Fibroblast of lung (primary cell): ENCODE results near the gene VTI1A.

Experiments
- EZH2 ChIP-seq: IDR thresholded peaks from 2 replicates; pipeline ENCODE4 v1.5.1; 2012; ENCODE audit warnings: low read length, control low read depth, mild to moderate bottlenecking; ENCODE audit errors: missing control alignments
- TF ChIP-seq, protein P1 (sequence below), 2 donors: IDR thresholded peaks in 1 of 2; conservative IDR thresholded peaks in 1 of 2; 1 replicate in 1 of 2; 2 replicates in 1 of 2; pipeline ENCODE4 v1.5.1; 2011 to 2012; ENCODE audit warnings: low read length in 2 of 2, control low read depth in 1 of 2, inconsistent platforms in 1 of 2, low read depth in 1 of 2, mild to moderate bottlenecking in 1 of 2

DNA sequence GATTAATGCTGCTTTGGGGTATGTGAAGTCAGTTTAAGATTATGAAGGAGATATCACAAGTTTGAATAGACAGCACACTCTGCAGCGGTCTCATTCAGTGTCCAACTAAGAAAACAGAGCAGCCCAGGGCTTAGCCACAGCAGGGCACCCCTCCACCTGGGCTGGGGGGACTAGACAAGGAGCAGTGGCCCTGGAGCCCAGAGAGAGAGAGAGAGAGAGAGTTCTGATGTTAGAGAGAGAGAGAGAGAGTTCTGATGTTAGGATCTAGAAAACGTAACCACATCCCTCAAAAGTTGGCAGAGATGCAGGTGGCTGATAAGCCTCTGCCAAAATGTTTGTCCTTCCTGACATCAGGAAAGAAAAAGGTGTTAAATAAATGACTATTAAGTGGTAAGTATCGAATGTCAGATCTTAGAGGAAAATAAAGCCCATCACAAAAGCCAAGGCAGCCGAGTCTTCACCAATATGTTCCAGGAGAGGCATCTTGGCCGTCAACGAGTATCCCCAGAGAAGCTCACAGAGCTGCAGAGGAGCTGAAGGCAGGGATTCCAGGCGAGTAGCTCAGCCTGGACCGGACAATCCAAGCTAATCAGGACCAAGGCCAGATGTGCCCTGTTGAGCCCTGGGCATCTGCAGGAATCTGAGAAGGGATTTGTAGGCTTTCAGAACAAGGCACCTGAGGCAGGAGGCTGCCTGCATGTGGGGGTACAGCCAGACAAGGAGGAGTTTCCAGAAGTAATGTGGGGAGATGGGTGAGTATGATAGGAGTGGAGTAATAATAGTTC is 352.9 kb downstream of the VTI1A start:
- TF ChIP-seq, protein P1, sequence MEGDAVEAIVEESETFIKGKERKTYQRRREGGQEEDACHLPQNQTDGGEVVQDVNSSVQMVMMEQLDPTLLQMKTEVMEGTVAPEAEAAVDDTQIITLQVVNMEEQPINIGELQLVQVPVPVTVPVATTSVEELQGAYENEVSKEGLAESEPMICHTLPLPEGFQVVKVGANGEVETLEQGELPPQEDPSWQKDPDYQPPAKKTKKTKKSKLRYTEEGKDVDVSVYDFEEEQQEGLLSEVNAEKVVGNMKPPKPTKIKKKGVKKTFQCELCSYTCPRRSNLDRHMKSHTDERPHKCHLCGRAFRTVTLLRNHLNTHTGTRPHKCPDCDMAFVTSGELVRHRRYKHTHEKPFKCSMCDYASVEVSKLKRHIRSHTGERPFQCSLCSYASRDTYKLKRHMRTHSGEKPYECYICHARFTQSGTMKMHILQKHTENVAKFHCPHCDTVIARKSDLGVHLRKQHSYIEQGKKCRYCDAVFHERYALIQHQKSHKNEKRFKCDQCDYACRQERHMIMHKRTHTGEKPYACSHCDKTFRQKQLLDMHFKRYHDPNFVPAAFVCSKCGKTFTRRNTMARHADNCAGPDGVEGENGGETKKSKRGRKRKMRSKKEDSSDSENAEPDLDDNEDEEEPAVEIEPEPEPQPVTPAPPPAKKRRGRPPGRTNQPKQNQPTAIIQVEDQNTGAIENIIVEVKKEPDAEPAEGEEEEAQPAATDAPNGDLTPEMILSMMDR (conservative IDR thresholded peaks at IDR 0.05 in 1 of 2, IDR thresholded peaks at IDR 0.05 in 1 of 2; ENCODE audit: low read depth in 1 of 2, low read length in 2 of 2), result no peak
- no peak for TF ChIP-seq EZH2
